Type B pancreatic cell (in vitro differentiated cells): ENCODE data around the gene GFOD1. TPM values are rescaled to one million over a fixed set of nuclear protein-coding genes. Genes with fewer than 3 reads are reported as not detected.

ENCODE experiments used
- total RNA-seq: library from RNA; stranded (reverse); gene quantifications from 2 replicates; pipeline ENCODE4 v1.2.1, GENCODE V29; 2021; ENCODE audit warnings: low replicate concordance

GFOD1 gene
- total RNA-seq, 1 donor from 2014 or later, result 4.8 TPM

Other genes with a start within 250 kb of the GFOD1 start
- 26.2 and 28.7 TPM in 2 replicates for gene TBC1D7, start 159.1 kb downstream of the GFOD1 start, total RNA-seq
- 15.3 and 17.4 TPM in 2 replicates for gene SIRT5, start 87.0 kb upstream of the GFOD1 start, total RNA-seq
- 53.8 and 55.1 TPM in 2 replicates for gene NOL7, start 127.7 kb upstream of the GFOD1 start, total RNA-seq
- gene RANBP9, start 224.2 kb upstream of the GFOD1 start, total RNA-seq, result 40.4 and 43.4 TPM in 2 replicates